Measurements from ENCODE around the gene ZNF366. TPM values are rescaled to one million over a fixed set of nuclear protein-coding genes. Genes with fewer than 3 reads are reported as not detected.
"Not testable (repeated sequence)": the region's sequence is repeated elsewhere in the genome, so short reads cannot be mapped to it uniquely, and the experiment has no call there.

ZNF366 gene
- total RNA-seq, 2 experiments from 2014 or later = not detected

- CTCF ChIA-PET (ENCODE audit: unreplicated experiment) = no interaction called here
- TF ChIP-seq EZH2phosphoT487 (IDR thresholded peaks at IDR 0.05; ENCODE audit: borderline replicate concordance, low read depth, low read length) = no peak
- no peak for TF ChIP-seq CTCF (conservative IDR thresholded peaks at IDR 0.05; ENCODE audit: low read length)
- BruUV-seq (replicated peaks) = no TSS peak
- intact Hi-C loops (cut with micrococcal nuclease; ENCODE audit: unreplicated experiment) = loop anchor here (10.0 kb wide), 1 partner anchor 77 kb away; no protein-coding TSS in a partner anchor
- Histone ChIP-seq H3K4me3 (ENCODE audit: low read depth, low read length, poor library complexity, severe bottlenecking) (no peak overlapping the region), H3K4me1 (ENCODE audit: insufficient read depth, low read length, poor library complexity, severe bottlenecking) (no peaks in the 10 kb centered on the region), H3K27ac (ENCODE audit: low read depth, low read length, poor library complexity, severe bottlenecking) (no peak overlapping the region), H3K9me3 (ENCODE audit: low read length) (no peaks in the 10 kb centered on the region), H3K9me2 (ENCODE audit: insufficient read depth, low read length) (no peaks in the 10 kb centered on the region), H3K79me2 (ENCODE audit: insufficient read depth, low read depth, low read length) (no peaks in the 10 kb centered on the region), H3K36me3 (ENCODE audit: insufficient read depth, low read length) (no peaks in the 10 kb centered on the region), H2AFZ (ENCODE audit: low read length) (no peak overlapping the region), H4K20me1 (ENCODE audit: insufficient read depth, low read length) (no peaks in the 10 kb centered on the region), H3K4me2 (ENCODE audit: low read length) (no peak overlapping the region)
- POLR2A ChIA-PET = no interaction called here
- DNase-seq (ENCODE audit: low spot score) = no peak
Measured at GRCh38 chr5:72407541-72407940, 99.7 kb downstream of the ZNF366 start.

GRCh38 chr5:72407078-72407477 lies 100.1 kb downstream of the ZNF366 start:
- Histone ChIP-seq H3K9me3 (ENCODE audit: low read length) (no peaks in the 10 kb centered on the region), H3K9me2 (ENCODE audit: insufficient read depth, low read length) (no peaks in the 10 kb centered on the region), H3K4me1 (ENCODE audit: insufficient read depth, low read length, poor library complexity, severe bottlenecking) (no peaks in the 10 kb centered on the region), H3K4me2 (ENCODE audit: low read length) (no peak overlapping the region), H2AFZ (ENCODE audit: low read length) (no peak overlapping the region), H3K4me3 (ENCODE audit: low read depth, low read length, poor library complexity, severe bottlenecking) (no peak overlapping the region), H3K36me3 (ENCODE audit: insufficient read depth, low read length) (no peaks in the 10 kb centered on the region), H3K27ac (ENCODE audit: low read depth, low read length, poor library complexity, severe bottlenecking) (no peak overlapping the region), H3K79me2 (ENCODE audit: insufficient read depth, low read depth, low read length) (no peaks in the 10 kb centered on the region), H4K20me1 (ENCODE audit: insufficient read depth, low read length) (no peaks in the 10 kb centered on the region)
- ChIA-PET CTCF (ENCODE audit: unreplicated experiment) (no interaction called here), POLR2A (no interaction called here)
- BruUV-seq (replicated peaks) = no TSS peak
- DNase-seq (ENCODE audit: low spot score) = no peak
- intact Hi-C loops (cut with micrococcal nuclease; ENCODE audit: unreplicated experiment) = loop anchor here (10.0 kb wide), 1 partner anchor 78 kb away; no protein-coding TSS in a partner anchor
- TF ChIP-seq CTCF (conservative IDR thresholded peaks at IDR 0.05; ENCODE audit: low read length) (no peak), EZH2phosphoT487 (IDR thresholded peaks at IDR 0.05; ENCODE audit: borderline replicate concordance, low read depth, low read length) (no peak)

- DNase-seq (ENCODE audit: low spot score); BruUV-seq (replicated peaks); H3K4me2 ChIP-seq (ENCODE audit: low read length); H3K27ac ChIP-seq (ENCODE audit: low read depth, low read length, poor library complexity, severe bottlenecking); H4K20me1 ChIP-seq (ENCODE audit: insufficient read depth, low read length); H3K4me3 ChIP-seq (ENCODE audit: low read depth, low read length, poor library complexity, severe bottlenecking); H3K79me2 ChIP-seq (ENCODE audit: insufficient read depth, low read depth, low read length); CTCF ChIA-PET (ENCODE audit: unreplicated experiment); H3K36me3 ChIP-seq (ENCODE audit: insufficient read depth, low read length); H2AFZ ChIP-seq (ENCODE audit: low read length); H3K9me2 ChIP-seq (ENCODE audit: insufficient read depth, low read length); H3K4me1 ChIP-seq (ENCODE audit: insufficient read depth, low read length, poor library complexity, severe bottlenecking); H3K9me3 ChIP-seq (ENCODE audit: low read length): not testable (repeated sequence)
- intact Hi-C loops (cut with micrococcal nuclease; ENCODE audit: unreplicated experiment) = loop anchor here (10.0 kb wide), 1 partner anchor 80 kb away; no protein-coding TSS in a partner anchor
- POLR2A ChIA-PET = interaction anchor here (0.6 to 0.7 kb wide), 2 partner anchors 125 to 849 kb away, joined by 3 to 4 read pairs; no protein-coding TSS in a partner anchor
Measured at GRCh38 chr5:72404771-72405170, 102.4 kb downstream of the ZNF366 start.
